HAP-1 (cell line): ENCODE measurements around the gene PLCH1.

ENCODE experiments used
- DNase-seq, 2 experiments: peaks; one replicate each; pipeline ENCODE4 v3.0.0-alpha.2; 2016 to 2020; ENCODE audit warnings: low spot score in 2 of 2
- H3K27me3 ChIP-seq: fragments of 250-450 bp; sonication (Bioruptor Pico); 2 replicates; pipeline ENCODE4 v1.5.1; 2020; ENCODE audit warnings: low read depth, mild to moderate bottlenecking, moderate library complexity
- H3K36me3 ChIP-seq: fragments of 250-450 bp; sonication (Bioruptor Pico); replicated peaks from 2 replicates; pipeline ENCODE4 v1.5.1; 2020; ENCODE audit warnings: mild to moderate bottlenecking
- H3K4me1 ChIP-seq: fragments of 250-450 bp; sonication (Bioruptor Pico); 2 replicates; pipeline ENCODE4 v1.5.1; 2020; ENCODE audit warnings: mild to moderate bottlenecking
- H3K4me3 ChIP-seq: fragments of 250-450 bp; sonication (Bioruptor Pico); 2 replicates; pipeline ENCODE4 v1.5.1; 2020; ENCODE audit warnings: mild to moderate bottlenecking, moderate library complexity
- H3K9me3 ChIP-seq: fragments of 250-450 bp; sonication (Bioruptor Pico); 2 replicates; pipeline ENCODE4 v1.5.1; 2020; ENCODE audit warnings: mild to moderate bottlenecking, moderate library complexity
- in situ Hi-C: fragments of 300-500 bp; cut with MboI; formaldehyde crosslinking; loops from 3 replicates; pipeline ENCODE4 v1.14.3; 2020; ENCODE audit warnings: low sequenced_read_pairs, inconsistent platforms, mixed read lengths

Gene PLCH1, protein sequence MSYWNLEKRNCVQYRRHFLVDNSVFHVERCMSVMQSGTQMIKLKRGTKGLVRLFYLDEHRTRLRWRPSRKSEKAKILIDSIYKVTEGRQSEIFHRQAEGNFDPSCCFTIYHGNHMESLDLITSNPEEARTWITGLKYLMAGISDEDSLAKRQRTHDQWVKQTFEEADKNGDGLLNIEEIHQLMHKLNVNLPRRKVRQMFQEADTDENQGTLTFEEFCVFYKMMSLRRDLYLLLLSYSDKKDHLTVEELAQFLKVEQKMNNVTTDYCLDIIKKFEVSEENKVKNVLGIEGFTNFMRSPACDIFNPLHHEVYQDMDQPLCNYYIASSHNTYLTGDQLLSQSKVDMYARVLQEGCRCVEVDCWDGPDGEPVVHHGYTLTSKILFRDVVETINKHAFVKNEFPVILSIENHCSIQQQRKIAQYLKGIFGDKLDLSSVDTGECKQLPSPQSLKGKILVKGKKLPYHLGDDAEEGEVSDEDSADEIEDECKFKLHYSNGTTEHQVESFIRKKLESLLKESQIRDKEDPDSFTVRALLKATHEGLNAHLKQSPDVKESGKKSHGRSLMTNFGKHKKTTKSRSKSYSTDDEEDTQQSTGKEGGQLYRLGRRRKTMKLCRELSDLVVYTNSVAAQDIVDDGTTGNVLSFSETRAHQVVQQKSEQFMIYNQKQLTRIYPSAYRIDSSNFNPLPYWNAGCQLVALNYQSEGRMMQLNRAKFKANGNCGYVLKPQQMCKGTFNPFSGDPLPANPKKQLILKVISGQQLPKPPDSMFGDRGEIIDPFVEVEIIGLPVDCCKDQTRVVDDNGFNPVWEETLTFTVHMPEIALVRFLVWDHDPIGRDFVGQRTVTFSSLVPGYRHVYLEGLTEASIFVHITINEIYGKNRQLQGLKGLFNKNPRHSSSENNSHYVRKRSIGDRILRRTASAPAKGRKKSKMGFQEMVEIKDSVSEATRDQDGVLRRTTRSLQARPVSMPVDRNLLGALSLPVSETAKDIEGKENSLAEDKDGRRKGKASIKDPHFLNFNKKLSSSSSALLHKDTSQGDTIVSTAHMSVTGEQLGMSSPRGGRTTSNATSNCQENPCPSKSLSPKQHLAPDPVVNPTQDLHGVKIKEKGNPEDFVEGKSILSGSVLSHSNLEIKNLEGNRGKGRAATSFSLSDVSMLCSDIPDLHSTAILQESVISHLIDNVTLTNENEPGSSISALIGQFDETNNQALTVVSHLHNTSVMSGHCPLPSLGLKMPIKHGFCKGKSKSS (N-terminal part only)

DNA sequence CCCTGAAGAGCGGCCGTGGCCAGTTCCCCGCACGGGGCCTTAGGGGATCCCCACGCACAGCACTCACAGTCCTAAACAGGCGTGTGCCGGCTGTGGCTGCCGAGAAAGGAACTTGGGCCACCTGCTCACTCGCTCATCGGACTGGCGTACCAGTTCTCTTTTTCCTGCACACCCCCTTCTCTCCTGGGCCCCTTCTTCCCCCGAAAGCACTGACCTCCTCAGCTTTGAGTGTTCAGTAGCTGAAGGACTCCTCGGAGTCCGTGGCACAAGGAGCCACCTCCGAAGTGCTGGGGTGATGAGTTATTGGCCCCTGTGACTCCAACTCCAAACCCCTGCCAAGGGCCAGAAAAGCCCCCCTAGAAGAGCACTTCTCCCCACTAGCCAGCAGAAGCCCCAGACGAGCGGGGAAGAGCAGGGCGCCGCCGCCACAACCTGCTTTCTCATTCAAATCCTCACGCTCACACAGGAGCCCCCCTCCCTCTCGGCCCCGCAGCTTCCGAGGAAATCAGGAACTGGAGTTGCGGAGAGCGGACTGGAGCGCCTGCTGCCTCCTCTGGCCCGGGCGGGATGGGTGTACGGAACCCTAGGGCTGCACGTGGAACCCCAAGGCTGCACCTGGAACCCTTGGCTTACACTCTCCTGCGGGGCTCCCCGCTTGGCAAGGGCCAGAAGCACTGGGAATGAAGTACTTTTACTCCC, at the start of gene PLCH1:
PLCH1 (minus strand) TSS at position 446 of the 699 bp plus-strand sequence. CDS start 40,847 bp downstream, outside the sequence.
- Histone ChIP-seq H3K9me3 (no peaks in the 10 kb centered on the region), H3K27me3 (no peaks in the 10 kb centered on the region), H3K36me3 (no peaks in the 10 kb centered on the region; the same call in 1 of the 2 replicates), H3K4me1 (peaks cover 42% of the 10 kb centered on the region), H3K4me3 (peak within 1 kb of the TSS; percentile 73)
- DNase-seq = peak; percentile 91 to 94
- in situ Hi-C loops = loop anchor here (10.0 kb wide), 1 partner anchor 110 kb away; the partner anchor contains the start of gene SLC33A1

DNA sequence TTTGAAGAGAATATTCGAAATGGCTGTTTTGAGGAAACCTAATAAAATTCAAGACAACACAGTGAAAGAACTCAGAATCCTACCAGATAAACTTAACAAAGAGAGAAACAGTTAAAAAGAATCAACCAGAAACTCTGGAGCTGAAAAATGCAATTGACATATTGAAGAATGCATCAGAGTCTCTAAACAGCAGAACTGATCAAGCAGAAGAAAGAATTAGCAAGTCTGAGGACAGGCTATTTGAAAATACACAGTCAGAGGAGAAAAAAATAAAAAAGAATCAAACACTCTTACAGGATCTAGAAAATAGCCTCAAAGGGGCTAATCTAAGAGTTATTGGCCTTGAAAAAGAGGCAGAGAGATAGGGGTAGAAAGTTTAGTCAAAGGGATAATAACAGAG, 47.7 kb upstream of the PLCH1 start:
- H3K9me3 ChIP-seq = no peaks in the 10 kb centered on the region
- in situ Hi-C loops = no loop called here
- DNase-seq = no peak
- H3K27me3 ChIP-seq = no peaks in the 10 kb centered on the region
- no peaks in the 10 kb centered on the region for H3K4me1 ChIP-seq
- no peaks in the 10 kb centered on the region; the same call in 1 of the 2 replicates for H3K36me3 ChIP-seq
- no peak overlapping the region for H3K4me3 ChIP-seq

DNA sequence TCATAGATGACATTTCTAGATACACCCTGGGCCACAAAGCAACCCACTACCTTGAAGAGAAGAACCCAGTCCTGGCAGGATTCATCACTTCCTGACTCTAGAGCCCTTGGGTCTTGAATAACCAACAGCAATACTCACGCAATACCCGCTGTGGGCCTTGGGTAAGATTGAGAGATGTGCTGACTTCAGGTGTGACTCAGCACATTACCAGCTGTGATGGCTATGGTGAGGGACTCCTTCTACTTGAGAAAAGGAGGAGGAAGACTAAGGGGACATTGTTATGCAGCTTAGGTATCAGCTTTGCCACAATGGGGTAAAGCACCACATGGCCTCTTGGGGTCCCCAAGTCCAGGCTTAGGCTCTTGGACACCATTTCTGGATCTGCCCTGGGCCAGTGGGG, 46.3 kb upstream of the PLCH1 start:
- in situ Hi-C loops = no loop called here
- H3K9me3 ChIP-seq = no peaks in the 10 kb centered on the region
- H3K4me3 ChIP-seq = no peak overlapping the region
- no peaks in the 10 kb centered on the region for H3K4me1 ChIP-seq
- no peaks in the 10 kb centered on the region for H3K27me3 ChIP-seq
- no peak for DNase-seq
- H3K36me3 ChIP-seq = no peaks in the 10 kb centered on the region; the same call in 1 of the 2 replicates

DNA sequence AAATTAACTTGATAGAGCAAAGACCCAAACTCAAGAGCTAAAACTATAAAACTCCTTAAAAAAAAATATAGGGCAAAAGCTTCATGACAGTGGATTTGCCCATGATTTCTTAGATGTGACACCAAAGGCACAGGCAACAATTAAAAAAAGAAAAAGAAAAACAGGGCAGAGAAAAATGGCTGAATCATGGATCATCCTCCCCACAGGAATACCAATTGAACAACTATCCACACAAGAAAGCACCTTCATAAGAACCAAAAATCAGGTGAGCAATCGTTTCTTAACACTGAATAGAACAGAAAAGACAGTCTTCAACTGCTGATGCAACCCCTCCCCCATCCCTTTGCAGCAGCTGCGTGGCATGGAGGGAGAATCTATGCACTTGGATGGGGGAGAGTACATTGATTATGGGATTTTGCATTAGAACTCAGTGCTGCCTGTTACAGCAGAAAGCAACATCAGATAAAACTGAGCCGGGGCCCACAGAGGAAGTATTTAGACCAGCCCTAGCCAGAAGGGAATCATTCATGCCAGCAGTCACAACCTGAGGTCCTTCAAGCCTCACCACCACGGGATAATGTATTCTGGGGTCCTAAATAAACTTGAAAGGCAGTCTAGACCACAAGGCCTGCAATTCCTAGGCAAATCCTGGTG, 45.5 kb upstream of the PLCH1 start:
- no peak for DNase-seq
- H3K36me3 ChIP-seq = no peaks in the 10 kb centered on the region; the same call in 1 of the 2 replicates
- in situ Hi-C loops = no loop called here
- no peaks in the 10 kb centered on the region for H3K9me3 ChIP-seq
- H3K4me3 ChIP-seq = no peak overlapping the region
- H3K27me3 ChIP-seq = no peaks in the 10 kb centered on the region
- H3K4me1 ChIP-seq = no peaks in the 10 kb centered on the region

DNA sequence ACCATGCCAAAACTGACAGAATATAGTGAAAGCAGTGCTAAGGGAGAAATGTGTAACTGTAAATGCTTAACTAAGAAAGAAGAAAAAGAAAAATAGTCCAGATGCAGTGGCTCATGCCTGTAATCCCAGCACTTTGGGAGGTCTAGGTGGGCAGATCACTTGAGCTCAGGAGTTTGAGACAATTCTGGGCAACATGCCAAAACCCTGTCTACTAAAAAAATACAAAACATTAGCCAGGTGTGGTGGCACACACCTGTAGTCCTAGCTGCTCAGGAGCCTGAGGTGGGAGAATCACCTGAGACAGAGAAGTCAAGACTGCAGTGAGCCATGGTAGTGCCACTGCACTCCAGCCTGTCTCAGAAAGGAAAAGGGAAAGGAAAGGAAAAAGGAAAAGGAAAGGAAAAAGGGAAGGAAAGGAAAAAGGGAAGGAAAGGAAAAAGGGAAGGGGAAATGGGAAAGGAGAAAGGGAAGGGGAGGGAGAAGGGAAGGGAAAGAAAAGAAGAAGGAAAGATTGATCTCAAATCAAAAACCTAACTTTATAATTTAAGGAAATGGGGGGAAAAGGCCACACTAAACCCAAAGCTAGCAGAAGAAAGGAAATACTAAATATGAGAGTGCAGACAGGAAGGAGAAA, 40.9 kb upstream of the PLCH1 start:
- Histone ChIP-seq H3K4me1 (no peaks in the 10 kb centered on the region), H3K4me3 (no peak overlapping the region), H3K36me3 (peaks cover 2% of the 10 kb centered on the region), H3K27me3 (no peaks in the 10 kb centered on the region), H3K9me3 (peaks cover 5% of the 10 kb centered on the region; the same call in 1 of the 2 replicates)
- in situ Hi-C loops = no loop called here
- no peak for DNase-seq

DNA sequence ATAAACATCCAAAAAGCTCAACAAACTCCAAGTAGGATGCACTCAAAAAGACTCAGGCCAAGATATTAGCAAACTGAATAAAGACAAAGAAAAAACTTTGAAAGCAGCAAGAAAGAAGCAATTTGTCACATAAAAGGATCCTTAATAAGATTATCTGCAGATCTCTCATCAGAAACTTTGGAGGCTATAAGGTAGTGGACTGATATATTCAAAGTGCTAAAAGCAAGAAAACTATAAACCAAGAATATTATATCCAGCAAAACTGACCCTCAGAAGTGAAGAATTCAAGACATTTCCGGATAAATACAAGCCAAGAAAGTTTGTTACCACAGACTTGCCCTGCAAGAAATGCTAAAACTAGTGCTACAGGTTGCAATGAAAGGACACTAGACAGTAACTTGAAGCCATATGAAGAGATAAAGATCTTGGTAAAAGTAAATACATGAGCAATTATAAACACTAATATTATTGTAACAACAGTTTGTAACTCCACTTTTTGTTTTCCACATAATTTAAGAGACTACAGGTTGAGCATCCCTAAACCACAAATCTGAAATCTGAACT, 37.6 kb upstream of the PLCH1 start:
- in situ Hi-C loops = no loop called here

DNA sequence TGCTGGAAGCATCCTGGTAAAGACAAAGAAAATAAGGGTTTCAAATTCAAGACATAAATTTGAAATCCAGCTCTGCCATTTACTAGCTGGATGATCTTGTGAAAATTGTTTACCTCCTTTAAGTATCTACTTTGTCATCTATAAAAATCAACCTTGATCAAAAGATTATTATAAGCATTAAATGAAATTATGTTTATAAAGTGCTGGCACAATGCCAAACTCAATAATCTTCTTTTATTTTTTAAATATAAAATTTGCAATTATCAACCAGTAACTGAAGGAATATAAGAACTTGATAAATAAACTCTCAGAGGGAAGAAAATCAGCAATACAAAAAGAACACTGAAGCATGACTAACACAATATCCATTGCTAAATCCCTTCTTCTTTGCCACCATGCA, 35.4 kb upstream of the PLCH1 start:
- no peak overlapping the region for H3K4me3 ChIP-seq
- peaks cover 2% of the 10 kb centered on the region; the same call in 1 of the 2 replicates for H3K4me1 ChIP-seq
- H3K36me3 ChIP-seq = peaks cover 2% of the 10 kb centered on the region; the same call in 1 of the 2 replicates
- in situ Hi-C loops = no loop called here
- peaks cover 5% of the 10 kb centered on the region; the same call in 1 of the 2 replicates for H3K9me3 ChIP-seq
- DNase-seq = no peak
- no peaks in the 10 kb centered on the region for H3K27me3 ChIP-seq

More for the DNA sequence above, 37.6 kb upstream of the PLCH1 start:
- Histone ChIP-seq H3K36me3 (peaks cover 2% of the 10 kb centered on the region; the same call in 1 of the 2 replicates), H3K4me1 (peaks cover 2% of the 10 kb centered on the region; the same call in 1 of the 2 replicates), H3K9me3 (peaks cover 5% of the 10 kb centered on the region; the same call in 1 of the 2 replicates), H3K4me3 (no peak overlapping the region), H3K27me3 (no peaks in the 10 kb centered on the region)
- no peak for DNase-seq

DNA sequence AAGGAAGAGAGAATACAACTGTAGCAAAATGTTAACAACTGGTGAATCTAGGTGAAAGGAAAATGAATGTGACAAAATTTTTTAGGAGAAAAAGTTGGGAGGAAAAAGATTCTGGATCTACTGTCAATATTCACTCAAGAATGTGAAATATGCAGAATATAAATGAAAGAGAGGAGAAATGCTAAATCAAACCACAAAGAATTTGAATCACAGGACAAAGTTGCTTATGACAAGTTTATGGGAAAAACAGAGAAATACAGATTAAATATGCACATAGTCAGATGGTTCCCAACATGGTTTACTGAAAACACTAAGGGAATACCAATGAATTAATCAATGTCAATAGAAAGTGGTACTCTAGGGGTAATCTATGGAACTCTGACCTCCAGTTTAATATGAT, 33.6 kb upstream of the PLCH1 start:
- no peak overlapping the region for H3K4me3 ChIP-seq
- no peaks in the 10 kb centered on the region; the same call in 1 of the 2 replicates for H3K36me3 ChIP-seq
- H3K4me1 ChIP-seq = peaks cover 2% of the 10 kb centered on the region; the same call in 1 of the 2 replicates
- H3K9me3 ChIP-seq = peaks cover 5% of the 10 kb centered on the region; the same call in 1 of the 2 replicates
- in situ Hi-C loops = no loop called here
- H3K27me3 ChIP-seq = no peaks in the 10 kb centered on the region
- no peak for DNase-seq

DNA sequence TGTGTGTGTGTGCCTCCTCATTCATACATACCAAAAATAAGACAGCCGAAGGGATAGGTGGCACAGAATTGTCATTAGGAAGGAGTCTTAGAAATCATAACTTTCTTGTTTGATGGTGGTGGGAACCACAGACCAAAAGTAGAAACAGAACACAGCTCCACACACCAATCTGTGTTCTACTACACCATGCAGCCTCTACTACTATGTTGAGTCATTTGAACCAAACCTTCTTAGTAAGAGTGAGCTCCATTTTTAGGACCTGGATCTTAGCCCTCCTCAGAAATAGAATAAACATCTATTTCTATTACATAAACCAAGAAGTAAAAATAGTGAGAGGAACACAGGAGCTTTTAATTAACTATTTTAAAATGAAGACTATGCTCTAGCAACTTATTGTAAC, 27.9 kb upstream of the PLCH1 start:
- Histone ChIP-seq H3K27me3 (no peaks in the 10 kb centered on the region), H3K9me3 (no peaks in the 10 kb centered on the region), H3K4me1 (no peaks in the 10 kb centered on the region), H3K36me3 (0 out of 2 replicates have a peak, but pooled peaks cover 3% of the 10 kb centered on the region), H3K4me3 (no peak overlapping the region)
- no peak for DNase-seq
- in situ Hi-C loops = no loop called here

DNA sequence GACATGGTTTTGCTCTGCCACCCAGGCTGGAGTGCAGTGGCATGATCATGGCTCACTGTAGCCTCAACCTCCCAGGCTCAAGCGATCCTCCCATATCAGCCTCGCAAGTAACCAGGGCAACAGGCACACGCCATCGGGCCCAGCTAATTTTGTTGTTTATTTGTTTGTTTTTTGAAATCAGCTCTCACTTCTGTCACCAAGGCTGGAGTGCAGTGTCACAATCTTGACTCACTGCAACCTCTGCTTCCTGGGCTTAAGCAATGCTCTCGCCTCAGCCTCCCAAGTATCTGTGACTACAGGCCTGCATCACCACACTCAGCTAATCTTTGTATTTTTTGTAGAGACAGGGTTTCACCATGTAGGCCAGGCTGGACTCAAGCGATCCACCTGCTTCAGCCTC, 26.3 kb upstream of the PLCH1 start:
- H3K27me3 ChIP-seq = no peaks in the 10 kb centered on the region
- no peak for DNase-seq
- in situ Hi-C loops = no loop called here
- H3K4me3 ChIP-seq = no peak overlapping the region
- no peaks in the 10 kb centered on the region for H3K9me3 ChIP-seq
- peaks cover 3% of the 10 kb centered on the region; the same call in 1 of the 2 replicates for H3K36me3 ChIP-seq
- no peaks in the 10 kb centered on the region for H3K4me1 ChIP-seq

DNA sequence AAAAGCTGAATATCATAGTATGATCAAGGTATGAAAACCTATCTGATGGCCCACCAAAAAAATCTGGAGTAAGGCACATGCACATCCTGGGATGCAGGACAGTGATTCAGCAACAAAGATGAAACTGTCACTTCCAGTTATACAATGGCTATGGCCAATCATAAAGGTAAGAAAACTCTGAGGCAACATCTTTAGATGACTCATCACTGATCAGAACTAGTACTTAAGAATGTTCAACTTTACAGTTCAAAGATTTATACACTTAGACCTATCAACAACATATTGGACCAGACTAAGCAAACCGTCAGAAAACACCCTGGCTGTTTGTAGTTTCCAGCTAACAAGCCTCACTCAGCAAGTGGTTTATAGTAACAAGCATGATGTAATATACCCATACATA, 21.3 kb upstream of the PLCH1 start:
- no peak for DNase-seq
- H3K9me3 ChIP-seq = no peaks in the 10 kb centered on the region
- H3K4me1 ChIP-seq = 0 out of 2 replicates have a peak, but pooled peaks cover 3% of the 10 kb centered on the region
- peaks cover 7% of the 10 kb centered on the region; the same call in 1 of the 2 replicates for H3K36me3 ChIP-seq
- H3K27me3 ChIP-seq = no peaks in the 10 kb centered on the region
- in situ Hi-C loops = no loop called here
- no peak overlapping the region for H3K4me3 ChIP-seq
